Common myeloid progenitor, CD34-positive (primary cell): Measurements from ENCODE around the gene CLSTN3.
A peak's percentile ranks its signal among the peaks of the same experiment; 100 is the strongest.

Experiments
- CTCF ChIA-PET: fragments of 350-600 bp; sonication (Branson Sonifier 250); formaldehyde crosslinking; loops from one replicate; lab custom pipeline; 2021; ENCODE audit warnings: antibody characterized with exemption; lab: Charles Lee
- POLR2A ChIA-PET: fragments of 350-600 bp; sonication (Branson Sonifier 250); formaldehyde crosslinking; loops from one replicate; lab custom pipeline; 2021; ENCODE audit warnings: antibody characterized with exemption; lab: Charles Lee
- DNase-seq, 3 donors: peaks; one replicate each; pipeline versions ENCODE4 v3.0.0 to v3.0.0-alpha.2; 2013
- H3K27ac ChIP-seq, 2 experiments: 1 replicate in 1 of 2; 2 replicates in 1 of 2; pipeline ENCODE4 v1.7.0; 2013; ENCODE audit warnings: inconsistent platforms in 2 of 2, low read length in 2 of 2, mild to moderate bottlenecking in 2 of 2, low read depth in 1 of 2, moderate library complexity in 1 of 2; ENCODE audit not compliant: severe bottlenecking in 2 of 2, insufficient read depth in 1 of 2, poor library complexity in 1 of 2
- H3K27me3 ChIP-seq, 5 experiments: replicated peaks in 2 of 5; 1 replicate in 3 of 5; 2 replicates in 2 of 5; pipeline versions ENCODE4 v1.6.1 to v1.7.0; 2013; ENCODE audit warnings: low read length in 4 of 5, mild to moderate bottlenecking in 2 of 5, moderate library complexity in 2 of 5, inconsistent platforms in 1 of 5; ENCODE audit not compliant: insufficient read depth in 5 of 5, control insufficient read depth in 4 of 5
- H3K36me3 ChIP-seq, 4 experiments: 1 replicate in 2 of 4; 2 replicates in 2 of 4; pipeline versions ENCODE4 v1.6.1 to v1.7.0; 2013; ENCODE audit warnings: low read length in 3 of 4, control low read depth in 1 of 4, mild to moderate bottlenecking in 1 of 4; ENCODE audit not compliant: control insufficient read depth in 4 of 4, insufficient read depth in 4 of 4
- H3K4me1 ChIP-seq, 4 experiments: 1 replicate in 3 of 4; 2 replicates in 1 of 4; pipeline versions ENCODE4 v1.6.1 to v1.7.1; 2013; ENCODE audit warnings: low read length in 3 of 4, mild to moderate bottlenecking in 3 of 4, control low read depth in 1 of 4, inconsistent platforms in 1 of 4, moderate library complexity in 1 of 4; ENCODE audit not compliant: control insufficient read depth in 4 of 4, insufficient read depth in 4 of 4; ENCODE audit errors: control extremely low read depth in 1 of 4
- H3K4me3 ChIP-seq, 7 experiments: 1 replicate in 4 of 7; 2 replicates in 3 of 7; pipeline versions ENCODE4 v1.5.1 to v1.7.0; 2013; ENCODE audit warnings: mild to moderate bottlenecking in 7 of 7, low read length in 6 of 7, moderate library complexity in 6 of 7, inconsistent platforms in 2 of 7, low read depth in 2 of 7, control low read depth in 1 of 7; ENCODE audit not compliant: insufficient read depth in 4 of 7, control insufficient read depth in 1 of 7; ENCODE audit errors: extremely low read depth in 1 of 7
- H3K9me3 ChIP-seq, 5 experiments: 1 replicate in 4 of 5; 2 replicates in 1 of 5; pipeline versions ENCODE4 v1.6.1 to v1.7.1; 2013; ENCODE audit warnings: low read length in 4 of 5, mild to moderate bottlenecking in 2 of 5, inconsistent platforms in 1 of 5, low read depth in 1 of 5, moderate library complexity in 1 of 5; ENCODE audit not compliant: control insufficient read depth in 4 of 5, insufficient read depth in 2 of 5; ENCODE audit errors: control extremely low read depth in 1 of 5
- WGBS: methylation state at CpG from one replicate; pipeline ENCODE4 v1.1.5; 2013; ENCODE audit not compliant: insufficient coverage; 5-methylcytosine and 5-hydroxymethylcytosine counted together

The CLSTN3 gene

DNA sequence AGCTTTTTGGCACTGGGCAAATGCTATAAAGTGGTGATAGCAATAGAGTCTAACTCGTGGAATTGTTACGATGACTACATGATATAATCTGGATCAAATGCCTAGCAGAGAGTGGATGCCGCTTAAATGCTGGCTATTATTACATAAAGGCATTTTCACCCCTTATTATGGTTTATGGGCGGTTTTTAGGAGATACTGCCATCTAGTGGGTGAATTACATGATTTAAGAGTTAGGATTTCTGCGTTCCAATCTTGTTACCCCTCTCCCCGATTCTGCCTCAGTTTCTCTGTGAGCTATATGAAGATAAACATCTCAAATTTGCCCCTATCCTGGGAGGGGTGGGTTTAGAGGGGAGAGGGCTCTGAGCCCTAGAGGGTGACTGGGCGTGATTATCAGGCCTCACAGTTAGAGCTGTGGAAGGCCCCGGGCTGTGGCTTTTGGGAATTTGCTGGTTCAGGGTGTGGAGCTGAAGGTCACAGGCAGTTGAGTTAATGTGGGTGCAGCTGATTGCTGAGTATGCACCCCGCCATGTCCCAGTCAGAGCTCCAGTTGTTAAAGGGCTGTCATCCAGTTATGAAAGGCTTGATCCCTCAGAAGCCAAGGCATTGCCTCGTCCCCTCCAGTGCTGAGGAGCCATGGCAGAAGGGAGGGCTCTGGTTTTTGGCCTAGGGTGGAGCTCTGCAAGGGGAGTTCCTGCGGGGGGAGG lies 14.4 kb downstream of the CLSTN3 start:
- POLR2A ChIA-PET, result no interaction called here
- peak in 2 of 3 donors; percentile 56 to 58 for DNase-seq
- no peaks in the 10 kb centered on the region for H3K27me3 ChIP-seq
- peaks cover 14 to 59% (median 43%) of the 10 kb centered on the region in 4 experiments for H3K36me3 ChIP-seq
- no peaks in the 10 kb centered on the region for H3K4me1 ChIP-seq
- H3K9me3 ChIP-seq, result no peaks in the 10 kb centered on the region
- H3K4me3 ChIP-seq, result no peak overlapping the region
- H3K27ac ChIP-seq, result no peak overlapping the region
- WGBS, result 94% methylated on average over 3 of the region's 11 CpGs
- CTCF ChIA-PET, result interaction anchor here (0.7 to 5.0 kb wide), 20 partner anchors 9 to 221 kb away, joined by 3 to 49 read pairs (median 4); partner anchors contain the start of gene PEX5

GRCh38 chr12:7145671-7146070 lies 15.5 kb downstream of the CLSTN3 start:
- no peak for DNase-seq
- ChIA-PET CTCF (interaction anchor here (0.6 to 5.0 kb wide), 17 partner anchors 10 to 742 kb away, joined by 3 to 49 read pairs (median 4); no protein-coding TSS in a partner anchor), POLR2A (no interaction called here)
- 67% methylated on average over 3 of the region's 4 CpGs for WGBS
- Histone ChIP-seq H3K4me3 (no peak overlapping the region), H3K4me1 (no peaks in the 10 kb centered on the region), H3K27ac (no peak overlapping the region), H3K9me3 (no peaks in the 10 kb centered on the region), H3K36me3 (peaks cover 19 to 67% (median 46%) of the 10 kb centered on the region in 4 experiments), H3K27me3 (no peaks in the 10 kb centered on the region)

- no peak overlapping the region for H3K4me3 ChIP-seq
- DNase-seq, result no peak
- no peaks in the 10 kb centered on the region for H3K27me3 ChIP-seq
- no peaks in the 10 kb centered on the region for H3K9me3 ChIP-seq
- peaks cover 23 to 67% (median 49%) of the 10 kb centered on the region in 4 experiments for H3K36me3 ChIP-seq
- POLR2A ChIA-PET, result no interaction called here
- CTCF ChIA-PET, result interaction anchor here (0.7 to 5.0 kb wide), 9 partner anchors 10 to 741 kb away, joined by 3 to 49 read pairs (median 5); no protein-coding TSS in a partner anchor
- H3K4me1 ChIP-seq, result no peaks in the 10 kb centered on the region
- no peak overlapping the region for H3K27ac ChIP-seq
- WGBS, result 96% methylated on average over 7 of the region's 7 CpGs
These were observed 16.1 kb downstream of the CLSTN3 start for GRCh38 chr12:7146228-7146627.

GRCh38 chr12:7146906-7147305 lies 16.7 kb downstream of the CLSTN3 start:
- ChIA-PET CTCF (interaction anchor here (0.7 to 5.0 kb wide), 5 partner anchors 9 to 230 kb away, joined by 3 to 49 read pairs (median 12); no protein-coding TSS in a partner anchor), POLR2A (no interaction called here)
- 100% methylated on average over 5 of the region's 7 CpGs for WGBS
- H3K4me3 ChIP-seq, result no peak overlapping the region
- H3K27me3 ChIP-seq, result no peaks in the 10 kb centered on the region
- no peak for DNase-seq
- H3K4me1 ChIP-seq, result no peaks in the 10 kb centered on the region
- H3K9me3 ChIP-seq, result no peaks in the 10 kb centered on the region
- peaks cover 24 to 66% (median 48%) of the 10 kb centered on the region in 4 experiments for H3K36me3 ChIP-seq
- H3K27ac ChIP-seq, result no peak overlapping the region

DNA sequence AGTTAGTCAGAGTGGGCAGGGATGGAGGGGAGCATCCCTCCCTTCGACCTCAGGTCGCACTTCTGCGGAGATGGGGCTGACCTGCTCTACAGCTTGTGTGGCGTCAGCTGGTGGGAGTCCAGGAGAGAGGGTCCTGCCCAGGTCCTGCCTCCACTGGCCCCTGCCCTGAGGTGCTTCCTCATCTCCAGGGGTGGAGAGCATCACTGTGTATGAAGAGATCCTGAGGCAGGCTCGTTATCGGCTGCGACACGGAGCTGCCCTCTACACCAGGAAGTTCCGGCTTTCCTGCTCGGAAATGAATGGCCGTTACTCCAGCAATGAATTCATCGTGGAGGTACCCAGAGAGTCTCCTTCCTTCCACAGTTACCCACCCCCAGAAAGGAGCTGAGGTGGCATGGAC lies 20.2 kb downstream of the CLSTN3 start:
- DNase-seq, result no peak
- Histone ChIP-seq H3K36me3 (peaks cover 20 to 77% (median 58%) of the 10 kb centered on the region in 4 experiments), H3K4me1 (no peaks in the 10 kb centered on the region), H3K27me3 (no peaks in the 10 kb centered on the region), H3K9me3 (no peaks in the 10 kb centered on the region), H3K27ac (no peak overlapping the region), H3K4me3 (no peak overlapping the region)
- 90% methylated on average over 4 of the region's 12 CpGs for WGBS
- ChIA-PET CTCF (interaction anchor here (0.6 to 1.8 kb wide), 2 partner anchors 9 to 11 kb away, joined by 3 read pairs; no protein-coding TSS in a partner anchor), POLR2A (no interaction called here)

GRCh38 chr12:7150841-7151240 lies 20.7 kb downstream of the CLSTN3 start:
- DNase-seq, result no peak
- no peak overlapping the region for H3K27ac ChIP-seq
- no peaks in the 10 kb centered on the region for H3K4me1 ChIP-seq
- peaks cover 20 to 77% (median 58%) of the 10 kb centered on the region in 4 experiments for H3K36me3 ChIP-seq
- no peaks in the 10 kb centered on the region for H3K9me3 ChIP-seq
- H3K4me3 ChIP-seq, result no peak overlapping the region
- WGBS, result 100% methylated on average over 3 of the region's 6 CpGs
- POLR2A ChIA-PET, result interaction anchor here (0.5 kb wide), 1 partner anchor 24 kb away, joined by 6 read pairs; no protein-coding TSS in a partner anchor
- CTCF ChIA-PET, result interaction anchor here (1.8 kb wide), 1 partner anchor 11 kb away, joined by 3 read pairs; no protein-coding TSS in a partner anchor
- H3K27me3 ChIP-seq, result no peaks in the 10 kb centered on the region

GRCh38 chr12:7151532-7151931 lies 21.4 kb downstream of the CLSTN3 start:
- WGBS, result 96% methylated on average over 4 of the region's 6 CpGs
- no peaks in the 10 kb centered on the region for H3K4me1 ChIP-seq
- POLR2A ChIA-PET, result no interaction called here
- H3K36me3 ChIP-seq, result peaks cover 20 to 77% (median 59%) of the 10 kb centered on the region in 4 experiments
- CTCF ChIA-PET, result interaction anchor here (1.8 kb wide), 1 partner anchor 12 kb away, joined by 3 read pairs; no protein-coding TSS in a partner anchor
- H3K27me3 ChIP-seq, result no peaks in the 10 kb centered on the region
- no peaks in the 10 kb centered on the region for H3K9me3 ChIP-seq
- H3K27ac ChIP-seq, result no peak overlapping the region
- no peak overlapping the region for H3K4me3 ChIP-seq
- DNase-seq, result no peak
